ENCODE measurements around the gene CAPN5.
A peak's percentile ranks its signal among the peaks of the same experiment; 100 is the strongest.
"Not testable (repeated sequence)": the region's sequence is repeated elsewhere in the genome, so short reads cannot be mapped to it uniquely, and the experiment has no call there.

The CAPN5 gene

GRCh38 chr11:77044886-77045285 lies 21.9 kb upstream of the CAPN5 start:
- H3K4me3 Mint-ChIP-seq = no peak overlapping the region
- H3K27ac Mint-ChIP-seq = no peak overlapping the region
- H3K27me3 Mint-ChIP-seq (ENCODE audit: low read depth, poor library complexity) = peaks cover 62% of the 10 kb centered on the region
- no peak for DNase-seq
- no peaks in the 10 kb centered on the region for H3K36me3 Mint-ChIP-seq (ENCODE audit: low read depth)
- no peak for TF ChIP-seq CTCF (IDR thresholded peaks at IDR 0.05)
- peaks cover 13% of the 10 kb centered on the region for H3K9me3 Mint-ChIP-seq
- peaks cover 19% of the 10 kb centered on the region for H3K4me1 Mint-ChIP-seq

GRCh38 chr11:77046060-77046501 lies 20.7 kb upstream of the CAPN5 start:
- H3K4me1 Mint-ChIP-seq = peaks cover 16% of the 10 kb centered on the region
- no peak overlapping the region for H3K27ac Mint-ChIP-seq
- peak; percentile 80 for TF ChIP-seq CTCF (IDR thresholded peaks at IDR 0.05)
- peaks cover 6% of the 10 kb centered on the region for H3K9me3 Mint-ChIP-seq
- H3K27me3 Mint-ChIP-seq (ENCODE audit: low read depth, poor library complexity) = peaks cover 51% of the 10 kb centered on the region
- no peaks in the 10 kb centered on the region for H3K36me3 Mint-ChIP-seq (ENCODE audit: low read depth)
- H3K4me3 Mint-ChIP-seq = peak overlapping the region; percentile 11
- DNase-seq = peak; percentile 80

DNA sequence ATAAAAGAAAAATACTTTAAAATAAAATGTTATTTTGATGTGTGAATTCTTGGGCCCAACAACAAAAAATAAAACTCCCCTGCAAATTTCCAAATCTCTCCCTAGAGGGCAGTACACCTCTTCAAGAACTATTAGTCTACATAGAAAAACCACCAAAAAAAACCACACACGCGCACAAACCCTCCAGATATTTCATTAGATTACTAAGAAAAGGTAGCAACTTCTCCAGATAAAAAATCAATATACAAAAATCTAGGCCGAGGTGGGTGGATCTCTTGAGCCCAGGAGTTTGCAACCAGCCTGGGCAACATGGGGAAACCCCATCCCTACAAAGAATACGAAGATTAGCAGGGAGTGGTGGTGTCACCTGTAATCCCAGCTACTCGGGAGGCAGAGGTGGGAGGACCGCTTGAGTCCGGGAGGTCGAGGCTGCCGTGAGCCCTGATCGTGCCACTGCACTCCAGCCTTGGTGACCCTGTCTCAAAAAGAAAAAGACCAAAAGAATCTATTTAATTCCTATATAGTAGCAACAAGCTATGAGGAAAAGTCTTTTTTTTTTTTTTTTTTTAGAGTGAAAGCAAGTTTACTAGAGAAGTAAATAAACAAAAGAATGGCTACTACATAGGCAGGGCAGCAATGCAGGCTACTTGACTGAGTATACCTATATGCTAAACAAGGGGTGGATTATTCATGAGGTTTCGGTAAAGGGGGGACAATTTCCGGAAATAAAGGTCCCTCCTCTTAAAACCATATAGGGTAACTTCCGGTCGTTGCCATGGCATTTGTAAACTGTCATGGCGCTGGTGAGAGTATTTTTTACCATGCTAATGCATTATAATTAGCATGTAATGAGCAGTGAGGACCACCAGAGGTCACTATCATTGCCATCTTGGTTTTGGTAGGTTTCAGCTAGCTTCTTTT lies 19.5 kb upstream of the CAPN5 start:
- peak; percentile 56 for DNase-seq
- peak overlapping the region; percentile 23 for H3K4me3 Mint-ChIP-seq
- TF ChIP-seq CTCF (IDR thresholded peaks at IDR 0.05) = peak; percentile 63
- H3K27me3 Mint-ChIP-seq (ENCODE audit: low read depth, poor library complexity) = peaks cover 48% of the 10 kb centered on the region
- peaks cover 8% of the 10 kb centered on the region for H3K9me3 Mint-ChIP-seq
- H3K4me1 Mint-ChIP-seq = peaks cover 18% of the 10 kb centered on the region
- H3K36me3 Mint-ChIP-seq (ENCODE audit: low read depth) = no peaks in the 10 kb centered on the region
- no peak overlapping the region for H3K27ac Mint-ChIP-seq

DNA sequence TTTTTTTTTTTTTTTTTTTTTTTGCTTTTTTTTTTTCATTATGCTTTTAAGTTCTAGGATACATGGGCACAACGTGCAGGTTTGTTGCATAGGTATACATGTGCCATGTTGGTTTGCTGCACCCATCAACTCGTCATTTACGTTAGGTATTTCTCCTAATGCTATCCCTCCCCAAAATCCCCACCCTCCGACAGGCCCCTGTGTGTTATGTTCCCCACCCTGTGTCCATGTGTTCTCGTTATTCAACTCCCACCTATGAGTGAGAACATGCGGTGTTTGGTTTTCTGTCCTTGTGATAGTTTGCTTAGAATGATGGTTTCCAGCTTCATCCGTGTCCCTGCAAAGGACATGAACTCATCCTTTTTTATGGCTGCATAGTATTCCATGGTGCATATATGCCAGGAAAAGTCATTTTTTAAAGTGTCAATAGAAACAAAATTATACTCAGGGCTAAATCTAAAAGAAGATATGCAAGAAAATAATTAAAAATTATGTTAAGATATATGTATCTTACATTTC lies 18.8 kb upstream of the CAPN5 start:
- peaks cover 44% of the 10 kb centered on the region for H3K27me3 Mint-ChIP-seq (ENCODE audit: low read depth, poor library complexity)
- not testable (repeated sequence) for H3K4me3 Mint-ChIP-seq; H3K27ac Mint-ChIP-seq; H3K36me3 Mint-ChIP-seq (ENCODE audit: low read depth); DNase-seq
- H3K9me3 Mint-ChIP-seq = peaks cover 12% of the 10 kb centered on the region
- peaks cover 25% of the 10 kb centered on the region for H3K4me1 Mint-ChIP-seq

DNA sequence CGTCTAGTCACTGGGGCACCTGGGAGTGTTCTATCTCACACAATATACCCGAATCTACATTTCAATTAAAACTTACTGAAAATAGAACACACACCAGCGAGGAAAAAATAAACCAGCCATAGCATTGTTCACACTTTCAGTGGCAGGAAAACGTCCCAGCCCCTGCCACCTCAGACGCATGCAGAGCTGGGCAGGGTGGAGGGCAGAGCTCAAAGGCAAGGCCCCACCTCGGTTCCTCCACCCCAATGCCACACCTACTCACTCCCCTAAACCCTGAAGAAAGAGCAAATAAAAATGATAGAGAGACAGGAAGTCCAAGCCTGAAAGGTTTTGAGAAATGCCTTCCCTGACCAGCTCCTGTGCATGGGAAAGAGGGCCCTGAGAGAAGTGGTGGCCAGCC lies 17.7 kb upstream of the CAPN5 start:
- Mint-ChIP-seq H3K27me3 (ENCODE audit: low read depth, poor library complexity) (peaks cover 36% of the 10 kb centered on the region), H3K4me3 (no peak overlapping the region), H3K27ac (no peak overlapping the region), H3K36me3 (ENCODE audit: low read depth) (no peaks in the 10 kb centered on the region), H3K4me1 (peaks cover 31% of the 10 kb centered on the region), H3K9me3 (peaks cover 8% of the 10 kb centered on the region)
- no peak for DNase-seq
- no peak for TF ChIP-seq CTCF (IDR thresholded peaks at IDR 0.05)

GRCh38 chr11:77051511-77051910 lies 15.3 kb upstream of the CAPN5 start:
- Mint-ChIP-seq H3K4me1 (peaks cover 29% of the 10 kb centered on the region), H3K4me3 (no peak overlapping the region), H3K9me3 (peaks cover 25% of the 10 kb centered on the region), H3K36me3 (ENCODE audit: low read depth) (no peaks in the 10 kb centered on the region), H3K27ac (no peak overlapping the region), H3K27me3 (ENCODE audit: low read depth, poor library complexity) (peaks cover 16% of the 10 kb centered on the region)
- no peak for TF ChIP-seq CTCF (IDR thresholded peaks at IDR 0.05)
- no peak for DNase-seq
